Activated T-cell treated with anti-CD3 and anti-CD28 coated beads for 48 hours (primary cell): ENCODE measurements around the gene OAS2.
"Not testable (repeated sequence)": the region's sequence is repeated elsewhere in the genome, so short reads cannot be mapped to it uniquely, and the experiment has no call there.

ENCODE experiments used
- DNase-seq: peaks from one replicate; pipeline ENCODE4 v3.0.0-alpha.2; 2020; ENCODE audit warnings: low read depth

OAS2 gene

GRCh38 chr12:112985642-112986290, 7.4 kb downstream of the OAS2 start:
- DNase-seq = no peak

- DNase-seq = no peak
Measured at GRCh38 chr12:112986291-112986800, 8.0 kb downstream of the OAS2 start.

GRCh38 chr12:112987561-112987960, 9.2 kb downstream of the OAS2 start:
- no peak for DNase-seq

DNA sequence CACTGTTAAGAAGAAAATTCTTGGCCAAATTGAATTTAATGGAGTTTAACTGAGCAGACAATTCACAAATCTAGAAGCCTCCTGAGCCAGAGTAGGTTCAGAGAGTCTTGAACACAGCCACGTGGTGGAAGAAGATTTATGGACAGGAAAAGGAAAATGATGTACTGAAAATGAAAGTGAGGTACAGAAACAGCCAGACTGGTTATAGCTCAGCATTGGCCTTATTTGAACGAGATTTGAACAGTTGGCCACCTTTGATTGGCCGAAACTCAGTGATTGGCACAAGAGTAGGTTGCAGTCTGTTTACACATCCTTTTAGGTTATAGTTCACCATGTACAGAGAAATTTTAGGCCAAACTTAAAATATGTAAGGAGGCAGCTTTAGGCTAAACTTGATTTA, 9.9 kb downstream of the OAS2 start:
- DNase-seq = no peak

GRCh38 chr12:112988823-112989385, 10.6 kb downstream of the OAS2 start:
- DNase-seq = not testable (repeated sequence)

GRCh38 chr12:112989806-112990205, 11.5 kb downstream of the OAS2 start:
- no peak for DNase-seq

DNA sequence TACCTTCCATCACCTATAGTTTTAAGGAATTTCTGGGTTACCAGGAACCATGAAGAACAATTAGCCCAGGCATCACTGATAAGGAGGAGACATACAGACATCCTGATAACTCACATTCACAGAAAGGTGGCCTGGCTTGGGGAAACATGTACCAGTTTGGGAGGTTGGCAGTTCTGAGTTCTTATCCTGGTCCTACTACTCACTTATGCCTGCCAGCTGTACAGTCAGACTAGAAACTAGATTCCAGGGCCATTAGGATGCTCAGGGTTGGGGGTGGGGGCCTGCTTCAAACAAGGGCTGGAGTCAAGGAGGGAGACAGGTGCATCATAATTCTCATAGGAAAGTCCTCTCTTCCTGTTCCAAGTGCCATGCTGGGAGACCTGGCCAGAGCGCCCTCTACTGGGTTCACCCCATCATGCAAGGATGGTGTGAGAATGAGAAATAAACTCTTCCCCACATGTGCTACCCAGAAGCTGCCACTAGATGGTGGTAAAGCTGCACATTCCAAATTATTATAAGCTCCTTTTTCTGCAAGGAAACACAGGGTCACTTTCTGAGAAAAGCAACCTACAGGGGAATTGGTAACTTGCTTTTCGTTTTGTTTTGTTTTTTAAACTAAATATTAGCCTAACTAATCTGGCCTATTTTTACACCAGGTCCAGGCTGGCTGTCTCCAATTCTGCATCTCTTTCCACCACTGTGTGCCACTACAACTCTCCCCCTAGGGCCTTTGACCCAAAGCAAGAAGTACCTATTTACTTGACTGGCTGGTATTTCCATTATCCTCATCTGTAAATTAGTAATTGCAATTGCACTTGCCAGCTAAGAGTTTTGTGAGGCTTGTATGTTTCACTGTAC, 14.5 kb downstream of the OAS2 start:
- DNase-seq = peak; percentile 51

DNA sequence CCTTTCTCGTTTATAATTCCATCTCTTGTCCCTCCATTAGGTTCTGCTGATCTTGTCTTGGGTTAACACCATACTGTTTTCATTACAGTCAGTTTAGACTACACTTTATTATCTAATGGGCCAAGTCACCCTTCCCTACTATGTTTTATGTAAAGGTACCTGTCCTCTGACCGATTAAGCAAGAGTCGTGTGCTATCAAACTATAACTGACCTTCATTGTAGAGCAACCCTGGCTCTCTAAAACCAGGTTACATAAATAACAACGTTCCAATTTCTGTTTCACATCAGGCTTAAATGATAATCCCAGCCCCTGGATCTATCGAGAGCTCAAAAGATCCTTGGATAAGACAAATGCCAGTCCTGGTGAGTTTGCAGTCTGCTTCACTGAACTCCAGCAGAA, 16.7 kb downstream of the OAS2 start:
- no peak for DNase-seq

DNA sequence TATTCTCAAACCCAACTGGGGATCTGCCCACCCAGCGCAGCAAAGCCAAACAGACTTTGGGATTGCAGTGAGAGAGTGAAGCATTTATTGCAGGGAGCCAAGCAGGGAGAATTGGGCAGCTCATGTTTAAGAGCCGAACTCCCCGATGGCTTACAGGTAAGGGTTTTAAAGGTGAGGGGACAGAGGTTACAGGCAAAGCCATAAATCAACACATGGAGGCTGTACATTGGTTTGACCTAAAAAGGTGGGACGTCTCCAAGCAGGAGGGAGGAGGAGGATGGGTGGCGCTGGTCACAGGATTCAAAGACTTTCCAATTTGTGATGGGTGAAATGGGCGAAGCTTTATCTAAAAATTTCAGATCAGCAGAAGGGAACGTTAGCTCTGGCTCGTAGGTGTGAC, 18.2 kb downstream of the OAS2 start:
- no peak for DNase-seq

DNA sequence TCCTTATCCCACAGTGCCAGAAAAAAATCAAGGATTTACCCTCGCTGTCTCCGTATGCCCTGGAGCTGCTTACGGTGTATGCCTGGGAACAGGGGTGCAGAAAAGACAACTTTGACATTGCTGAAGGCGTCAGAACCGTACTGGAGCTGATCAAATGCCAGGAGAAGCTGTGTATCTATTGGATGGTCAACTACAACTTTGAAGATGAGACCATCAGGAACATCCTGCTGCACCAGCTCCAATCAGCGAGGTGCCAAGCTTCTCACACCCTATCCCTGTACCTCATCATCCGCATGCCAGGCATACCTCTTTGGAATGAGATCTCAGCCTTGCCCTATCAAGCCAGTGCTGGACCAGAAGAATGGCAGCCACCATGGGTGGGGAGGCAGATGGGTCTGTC, 19.2 kb downstream of the OAS2 start:
- DNase-seq = no peak

DNA sequence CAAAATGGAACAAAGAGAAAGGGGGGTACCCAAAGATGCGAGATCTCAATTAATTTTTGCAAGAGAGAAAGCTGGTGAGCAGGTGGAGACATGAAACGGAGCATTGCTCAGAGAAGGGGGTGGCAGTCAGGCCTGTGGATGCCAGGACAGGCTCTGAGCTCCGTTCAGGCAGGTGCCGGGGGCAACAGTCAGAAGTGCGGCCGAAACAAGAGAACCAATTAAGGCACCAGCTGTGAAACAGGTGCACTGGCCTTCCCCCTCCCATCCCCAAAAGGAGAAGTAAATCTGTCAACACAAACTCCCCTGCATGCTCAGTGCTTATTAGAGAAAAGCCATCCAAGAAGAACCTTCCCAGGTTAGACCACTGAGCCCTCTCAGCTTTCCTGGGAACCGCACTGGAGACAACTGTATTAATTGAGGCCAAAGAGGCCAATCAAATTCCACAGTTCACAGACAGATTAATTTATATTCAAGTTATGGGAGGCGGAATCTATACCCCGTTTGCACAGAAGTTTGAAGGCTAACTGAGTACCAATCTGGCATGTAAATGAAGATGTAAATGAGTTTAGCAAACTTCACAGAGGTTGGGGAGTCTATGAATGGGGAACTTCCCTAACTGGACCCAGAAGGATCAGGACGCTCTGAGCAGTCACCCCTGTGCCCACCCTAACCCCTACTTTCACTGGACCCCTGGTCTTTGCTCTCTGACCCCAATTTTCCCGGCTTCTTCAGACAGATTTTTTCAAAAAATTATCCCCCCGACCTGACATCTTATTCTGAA, 20.9 kb downstream of the OAS2 start:
- no peak for DNase-seq

DNA sequence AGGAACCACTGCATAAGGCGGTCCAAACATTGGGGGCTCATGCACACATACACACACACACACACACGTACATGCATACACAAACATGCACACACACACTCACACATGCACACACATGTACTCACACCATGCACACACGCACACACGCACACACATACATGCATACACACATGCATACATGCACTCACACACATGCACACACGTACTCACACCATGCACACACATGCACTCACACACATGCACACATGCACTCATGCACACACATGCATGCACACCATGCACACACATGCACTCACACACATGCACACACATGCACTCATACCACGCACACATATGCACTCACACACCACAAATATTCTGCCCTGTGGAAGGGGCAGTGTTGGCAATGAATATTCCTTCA, 22.1 kb downstream of the OAS2 start:
- DNase-seq = no peak

GRCh38 chr12:113002155-113002554, 23.8 kb downstream of the OAS2 start:
- DNase-seq = no peak

DNA sequence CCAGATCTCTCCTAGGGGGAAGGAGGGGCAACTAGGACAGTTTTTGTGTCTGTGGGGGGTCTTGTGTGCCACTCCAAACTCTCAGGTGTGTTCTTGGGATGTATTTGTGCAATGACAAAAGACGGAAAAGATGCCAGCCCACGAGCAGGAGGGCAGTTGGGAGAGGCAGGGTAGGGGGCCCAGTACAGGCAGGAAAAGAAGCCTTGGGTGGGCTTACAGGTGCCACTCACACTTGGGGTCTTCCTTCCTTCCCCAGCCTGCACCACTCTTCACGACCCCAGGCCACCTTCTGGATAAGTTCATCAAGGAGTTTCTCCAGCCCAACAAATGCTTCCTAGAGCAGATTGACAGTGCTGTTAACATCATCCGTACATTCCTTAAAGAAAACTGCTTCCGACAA, 24.4 kb downstream of the OAS2 start:
- no peak for DNase-seq

- DNase-seq = no peak
Measured at GRCh38 chr12:113003636-113004035, 25.3 kb downstream of the OAS2 start.

DNA sequence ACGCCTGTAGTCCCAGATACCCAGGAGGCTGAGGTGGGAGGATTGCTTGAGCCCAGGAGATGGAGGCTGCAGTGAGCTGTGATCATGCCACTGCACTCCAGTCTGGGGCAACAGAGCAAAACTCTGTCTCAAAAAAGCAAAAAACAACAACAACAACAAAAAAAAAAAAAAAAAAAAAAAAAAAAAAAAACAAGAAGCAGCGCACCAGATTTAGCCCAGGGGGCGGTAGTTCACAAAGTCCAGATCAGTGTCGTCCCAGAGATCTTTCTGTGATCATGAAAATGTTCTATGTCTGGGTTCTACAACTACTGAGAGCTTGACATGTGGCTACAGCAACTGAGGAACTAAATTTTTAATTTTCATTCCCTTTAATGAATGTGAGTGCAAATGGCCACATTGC, 27.4 kb downstream of the OAS2 start:
- no peak for DNase-seq

- no peak for DNase-seq
Measured at GRCh38 chr12:113006206-113006605, 27.9 kb downstream of the OAS2 start.

DNA sequence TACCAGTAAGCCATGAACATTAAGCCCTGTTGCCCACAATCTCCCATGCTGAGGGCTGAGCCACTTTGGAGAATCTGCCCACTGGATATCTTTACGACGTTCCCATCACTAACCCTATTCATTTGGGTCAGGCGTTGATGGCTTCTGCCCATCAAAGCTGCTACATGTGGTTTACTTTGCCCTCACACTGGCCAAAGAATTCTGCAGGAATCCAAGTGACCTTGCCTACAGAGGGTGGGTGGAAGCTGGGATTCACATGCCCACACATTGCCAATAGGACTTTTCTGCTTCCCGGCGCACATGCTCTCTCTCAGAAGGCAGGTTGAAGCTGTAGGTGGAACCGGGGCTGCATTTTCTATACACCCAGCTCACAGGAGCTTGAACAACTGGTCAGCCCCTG, 28.3 kb downstream of the OAS2 start:
- DNase-seq = no peak

- DNase-seq = no peak
Measured at GRCh38 chr12:113007166-113007565, 28.8 kb downstream of the OAS2 start.

DNA sequence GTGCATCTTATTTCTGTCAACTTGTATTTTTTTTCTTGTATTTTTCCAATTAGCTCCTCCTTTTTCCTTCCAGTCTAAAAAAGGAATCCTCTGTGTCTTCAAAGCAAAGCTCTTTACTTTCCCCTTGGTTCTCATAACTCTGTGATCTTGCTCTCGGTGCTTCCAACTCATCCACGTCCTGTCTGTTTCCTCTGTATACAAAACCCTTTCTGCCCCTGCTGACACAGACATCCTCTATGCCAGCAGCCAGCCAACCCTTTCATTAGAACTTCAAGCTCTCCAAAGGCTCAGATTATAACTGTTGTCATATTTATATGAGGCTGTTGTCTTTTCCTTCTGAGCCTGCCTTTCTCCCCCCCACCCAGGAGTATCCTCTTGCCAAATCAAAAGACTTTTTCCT, 32.4 kb downstream of the OAS2 start:
- no peak for DNase-seq

- DNase-seq = no peak
Measured at GRCh38 chr12:113014565-113014964, 36.2 kb downstream of the OAS2 start.

DNA sequence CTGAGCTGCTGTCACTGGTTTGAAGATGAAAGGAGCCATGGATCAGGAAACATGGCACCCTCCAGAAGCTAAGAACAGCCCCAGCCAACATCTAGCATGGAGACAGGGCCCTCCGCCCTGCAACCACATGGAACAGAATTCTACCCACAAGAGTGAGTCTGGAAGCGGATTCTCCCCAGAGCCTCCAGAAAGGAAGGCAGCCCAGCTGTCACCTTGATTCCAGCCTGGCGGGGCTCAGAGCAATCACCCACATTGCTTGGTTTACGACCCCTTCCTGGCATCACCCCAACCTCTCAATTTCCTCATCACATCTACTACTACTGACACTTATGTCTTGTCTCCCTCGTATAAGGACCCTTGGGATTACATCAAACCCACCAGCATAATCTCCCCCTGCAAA, 38.5 kb downstream of the OAS2 start:
- DNase-seq = no peak
